HepG2 (cell line): ENCODE results near the gene PCYT2. TPM values are rescaled to one million over a fixed set of nuclear protein-coding genes. Genes with fewer than 3 reads are reported as not detected.

ENCODE experiments used
- FOXK2 ChIP-seq: fragments of 450-650 bp; IDR thresholded peaks from 2 replicates; pipeline ENCODE4 v1.6.1; 2016
- KDM2A ChIP-seq: sonication (generic); formaldehyde crosslinking; IDR thresholded peaks from 2 replicates; pipeline ENCODE4 v1.4.0; 2020; ENCODE audit warnings: low read depth, missing genetic modification reagents, borderline replicate concordance
- MIER2 ChIP-seq: IDR thresholded peaks from 2 replicates; pipeline ENCODE4 v1.6.1; 2016; ENCODE audit warnings: missing biosample characterization, missing genetic modification reagents
- MTF2 ChIP-seq: sonication (generic); formaldehyde crosslinking; IDR thresholded peaks from 2 replicates; pipeline ENCODE4 v1.5.0; 2020; ENCODE audit warnings: missing genetic modification reagents, borderline replicate concordance
- NR2F6 ChIP-seq, 2 experiments: IDR thresholded peaks; 2 replicates each; pipeline ENCODE4 v1.6.1; 2016; ENCODE audit warnings: antibody characterized with exemption in 1 of 2, mild to moderate bottlenecking in 1 of 2
- POLR2AphosphoS2 ChIP-seq: IDR thresholded peaks from 2 replicates; pipeline ENCODE4 v1.6.1; 2011; ENCODE audit warnings: low read depth, low read length, improper control_type of control experiment
- RAD51 ChIP-seq: fragments of 450-650 bp; IDR thresholded peaks from 2 replicates; pipeline ENCODE4 v1.6.1; 2016; ENCODE audit warnings: borderline replicate concordance
- SIX1 ChIP-seq: sonication (generic); formaldehyde crosslinking; IDR thresholded peaks from 2 replicates; pipeline ENCODE4 v1.4.0; 2020; ENCODE audit warnings: missing genetic modification reagents, borderline replicate concordance
- SP1 ChIP-seq, 2 experiments: fragments of 450-650 bp in 1 of 2; sonication (generic) in 1 of 2; formaldehyde crosslinking in 1 of 2; IDR thresholded peaks; 2 replicates each; pipeline versions ENCODE4 v1.4.0 to v1.6.1; 2016 to 2020; ENCODE audit warnings: missing genetic modification reagents in 1 of 2
- ZFP41 ChIP-seq: sonication (generic); formaldehyde crosslinking; IDR thresholded peaks from 2 replicates; pipeline ENCODE4 v1.4.0; 2020; ENCODE audit warnings: mild to moderate bottlenecking, missing genetic modification reagents, borderline replicate concordance
- ZNF230 ChIP-seq: sonication (generic); formaldehyde crosslinking; IDR thresholded peaks from 2 replicates; pipeline ENCODE4 v1.4.0; 2020; ENCODE audit warnings: mild to moderate bottlenecking, missing genetic modification reagents
- ZNF251 ChIP-seq: sonication (generic); formaldehyde crosslinking; IDR thresholded peaks from 2 replicates; pipeline ENCODE4 v1.9.0; 2021; ENCODE audit warnings: mild to moderate bottlenecking, missing genetic modification reagents
- ZNF292 ChIP-seq: sonication (generic); formaldehyde crosslinking; IDR thresholded peaks from 2 replicates; pipeline ENCODE4 v1.8.1; 2022; ENCODE audit warnings: mild to moderate bottlenecking, low read depth, missing genetic modification reagents, borderline replicate concordance
- ZNF556 ChIP-seq: sonication (generic); formaldehyde crosslinking; IDR thresholded peaks from 2 replicates; pipeline ENCODE4 v1.4.0; 2020; ENCODE audit warnings: mild to moderate bottlenecking, missing genetic modification reagents, borderline replicate concordance
- ZNF75D ChIP-seq: sonication (generic); formaldehyde crosslinking; IDR thresholded peaks from 2 replicates; pipeline ENCODE4 v1.8.1; 2023; ENCODE audit warnings: missing genetic modification reagents, mild to moderate bottlenecking, borderline replicate concordance
- ZNF768 ChIP-seq: sonication (generic); formaldehyde crosslinking; IDR thresholded peaks from 2 replicates; pipeline ENCODE4 v1.4.0; 2020; ENCODE audit warnings: missing genetic modification reagents
- ZNF841 ChIP-seq: sonication (generic); formaldehyde crosslinking; IDR thresholded peaks from 2 replicates; pipeline ENCODE4 v1.8.1; 2023; ENCODE audit warnings: missing genetic modification reagents, borderline replicate concordance
- polyA plus RNA-seq, 8 experiments: library from polyadenylated mRNA; depleted of rRNA in 3 of 8; stranded (reverse) in 7 of 8; unstranded in 1 of 8; fragments of >200 nt; fragmentation: Illumina TruSeq in 4 of 8; extraction: Trizol in 4 of 8; gene quantifications; 2 replicates each; pipeline versions ENCODE4 v1.2.1 to v1.2.3, GENCODE V29; 2011 to 2016; ENCODE audit warnings: low read depth in 4 of 8, missing spikeins in 1 of 8, mixed read lengths in 1 of 8; ENCODE audit not compliant: insufficient read depth in 1 of 8
- total RNA-seq, 5 experiments: library from RNA; depleted of rRNA; stranded (reverse); fragments of >200 nt; fragmentation: Illumina TruSeq; extraction: Trizol; gene quantifications; 2 replicates each; pipeline ENCODE4 v1.2.3, GENCODE V29; 2016; ENCODE audit warnings: low read depth in 1 of 5
- TF ChIP-seq, protein P1 (sequence below): sonication (generic); formaldehyde crosslinking; IDR thresholded peaks from 2 replicates; pipeline ENCODE4 v1.4.0; 2020; ENCODE audit warnings: mild to moderate bottlenecking, missing genetic modification reagents
- TF ChIP-seq, protein P2 (sequence below): IDR thresholded peaks from 2 replicates; pipeline ENCODE4 v1.6.1; 2016
- TF ChIP-seq, protein P3 (sequence below): sonication (generic); formaldehyde crosslinking; IDR thresholded peaks from 2 replicates; pipeline ENCODE4 v1.5.0; 2020; ENCODE audit warnings: mild to moderate bottlenecking, missing genetic modification reagents
- TF ChIP-seq, protein P4 (sequence below): IDR thresholded peaks from 2 replicates; pipeline ENCODE4 v1.6.1; 2016; ENCODE audit warnings: missing genetic modification reagents, missing compliant biosample characterization
- TF ChIP-seq, protein P5 (sequence below): sonication (generic); formaldehyde crosslinking; IDR thresholded peaks from 2 replicates; pipeline ENCODE4 v1.8.0; 2023; ENCODE audit warnings: mild to moderate bottlenecking, missing genetic modification reagents
- TF ChIP-seq, protein P6 (sequence below): sonication (generic); formaldehyde crosslinking; IDR thresholded peaks from 2 replicates; pipeline ENCODE4 v1.5.0; 2020; ENCODE audit warnings: mild to moderate bottlenecking, low read depth, missing genetic modification reagents, borderline replicate concordance

PCYT2 gene
- total and polyA plus RNA-seq, 2 of the 13 experiments (the other 11 are each of a cell fraction or from before 2014, with no cell fraction given), result 147 to 297 TPM

DNA sequence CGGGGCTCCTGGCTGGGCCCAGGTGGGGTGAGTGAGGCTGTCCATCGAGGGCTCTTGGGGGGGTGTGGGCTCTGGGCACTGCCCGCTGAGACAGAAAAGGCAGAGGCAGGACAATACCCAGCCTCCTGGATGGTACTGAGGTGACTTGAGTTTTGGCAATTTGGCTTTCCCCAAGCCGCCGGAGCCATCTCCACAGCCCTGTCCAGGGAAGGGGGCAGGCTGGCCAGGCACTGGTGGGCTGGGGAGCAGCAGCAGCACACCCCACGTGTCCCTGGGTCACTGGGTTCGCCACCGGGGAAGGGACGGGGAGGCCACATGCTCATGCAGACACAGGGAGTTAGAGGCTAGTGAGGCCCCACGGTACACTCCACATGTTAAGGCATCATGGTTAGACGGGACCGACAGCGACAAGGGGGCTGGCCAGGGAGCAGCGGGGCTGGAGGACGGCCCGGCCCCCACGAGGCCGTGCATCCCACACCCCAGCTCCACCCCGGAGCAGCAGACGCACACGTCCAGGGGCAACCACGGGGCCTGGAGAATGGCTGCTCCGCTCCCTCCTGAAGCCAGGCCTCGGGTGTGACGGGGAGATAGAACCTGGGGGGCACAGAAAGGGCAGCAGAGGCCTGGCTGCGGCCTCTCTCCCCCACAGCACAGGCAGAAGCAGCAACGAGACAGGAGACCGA, 43.1 kb downstream of the PCYT2 start (continued):
- TF ChIP-seq, protein P1, sequence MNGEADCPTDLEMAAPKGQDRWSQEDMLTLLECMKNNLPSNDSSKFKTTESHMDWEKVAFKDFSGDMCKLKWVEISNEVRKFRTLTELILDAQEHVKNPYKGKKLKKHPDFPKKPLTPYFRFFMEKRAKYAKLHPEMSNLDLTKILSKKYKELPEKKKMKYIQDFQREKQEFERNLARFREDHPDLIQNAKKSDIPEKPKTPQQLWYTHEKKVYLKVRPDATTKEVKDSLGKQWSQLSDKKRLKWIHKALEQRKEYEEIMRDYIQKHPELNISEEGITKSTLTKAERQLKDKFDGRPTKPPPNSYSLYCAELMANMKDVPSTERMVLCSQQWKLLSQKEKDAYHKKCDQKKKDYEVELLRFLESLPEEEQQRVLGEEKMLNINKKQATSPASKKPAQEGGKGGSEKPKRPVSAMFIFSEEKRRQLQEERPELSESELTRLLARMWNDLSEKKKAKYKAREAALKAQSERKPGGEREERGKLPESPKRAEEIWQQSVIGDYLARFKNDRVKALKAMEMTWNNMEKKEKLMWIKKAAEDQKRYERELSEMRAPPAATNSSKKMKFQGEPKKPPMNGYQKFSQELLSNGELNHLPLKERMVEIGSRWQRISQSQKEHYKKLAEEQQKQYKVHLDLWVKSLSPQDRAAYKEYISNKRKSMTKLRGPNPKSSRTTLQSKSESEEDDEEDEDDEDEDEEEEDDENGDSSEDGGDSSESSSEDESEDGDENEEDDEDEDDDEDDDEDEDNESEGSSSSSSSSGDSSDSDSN (CRISPR knock-in tag), result no peak; the same call in 1 of the 2 replicates
- TF ChIP-seq ZNF292 (CRISPR knock-in tag) (no peak), ZNF768 (peak; percentile 70; the same call in 1 of the 2 replicates), FOXK2 (no peak), RAD51 (no peak), SIX1 (CRISPR knock-in tag) (no peak), KDM2A (CRISPR knock-in tag) (peak; percentile 41; the same call in 1 of the 2 replicates), ZNF841 (CRISPR knock-in tag) (no peak), ZFP41 (no peak), POLR2AphosphoS2 (no peak; the same call in 1 of the 2 replicates), SP1 (IDR thresholded peaks at IDR 0.05) (no peak), SP1 (CRISPR knock-in tag; IDR thresholded peaks at IDR 0.05) (0 out of 2 replicates have a peak, but pooled peaks have one; percentile 15), ZNF75D (no peak), MIER2 (CRISPR knock-in tag) (no peak), MTF2 (0 out of 2 replicates have a peak, but pooled peaks have one; percentile 53), ZNF556 (CRISPR knock-in tag) (0 out of 2 replicates have a peak, but pooled peaks have one; percentile 19), ZNF230 (no peak; the same call in 1 of the 2 replicates), ZNF251 (CRISPR knock-in tag) (0 out of 2 replicates have a peak, but pooled peaks have one; percentile 22), NR2F6 (IDR thresholded peaks at IDR 0.05) (no peak), NR2F6 (CRISPR knock-in tag; IDR thresholded peaks at IDR 0.05) (no peak)
- TF ChIP-seq, protein P2, sequence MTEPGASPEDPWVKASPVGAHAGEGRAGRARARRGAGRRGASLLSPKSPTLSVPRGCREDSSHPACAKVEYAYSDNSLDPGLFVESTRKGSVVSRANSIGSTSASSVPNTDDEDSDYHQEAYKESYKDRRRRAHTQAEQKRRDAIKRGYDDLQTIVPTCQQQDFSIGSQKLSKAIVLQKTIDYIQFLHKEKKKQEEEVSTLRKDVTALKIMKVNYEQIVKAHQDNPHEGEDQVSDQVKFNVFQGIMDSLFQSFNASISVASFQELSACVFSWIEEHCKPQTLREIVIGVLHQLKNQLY (CRISPR knock-in tag), result no peak
- TF ChIP-seq, protein P3, sequence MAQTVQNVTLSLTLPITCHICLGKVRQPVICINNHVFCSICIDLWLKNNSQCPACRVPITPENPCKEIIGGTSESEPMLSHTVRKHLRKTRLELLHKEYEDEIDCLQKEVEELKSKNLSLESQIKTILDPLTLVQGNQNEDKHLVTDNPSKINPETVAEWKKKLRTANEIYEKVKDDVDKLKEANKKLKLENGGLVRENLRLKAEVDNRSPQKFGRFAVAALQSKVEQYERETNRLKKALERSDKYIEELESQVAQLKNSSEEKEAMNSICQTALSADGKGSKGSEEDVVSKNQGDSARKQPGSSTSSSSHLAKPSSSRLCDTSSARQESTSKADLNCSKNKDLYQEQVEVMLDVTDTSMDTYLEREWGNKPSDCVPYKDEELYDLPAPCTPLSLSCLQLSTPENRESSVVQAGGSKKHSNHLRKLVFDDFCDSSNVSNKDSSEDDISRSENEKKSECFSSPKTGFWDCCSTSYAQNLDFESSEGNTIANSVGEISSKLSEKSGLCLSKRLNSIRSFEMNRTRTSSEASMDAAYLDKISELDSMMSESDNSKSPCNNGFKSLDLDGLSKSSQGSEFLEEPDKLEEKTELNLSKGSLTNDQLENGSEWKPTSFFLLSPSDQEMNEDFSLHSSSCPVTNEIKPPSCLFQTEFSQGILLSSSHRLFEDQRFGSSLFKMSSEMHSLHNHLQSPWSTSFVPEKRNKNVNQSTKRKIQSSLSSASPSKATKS (CRISPR knock-in tag), result no peak
- TF ChIP-seq, protein P4, sequence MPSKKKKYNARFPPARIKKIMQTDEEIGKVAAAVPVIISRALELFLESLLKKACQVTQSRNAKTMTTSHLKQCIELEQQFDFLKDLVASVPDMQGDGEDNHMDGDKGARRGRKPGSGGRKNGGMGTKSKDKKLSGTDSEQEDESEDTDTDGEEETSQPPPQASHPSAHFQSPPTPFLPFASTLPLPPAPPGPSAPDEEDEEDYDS, result no peak
- TF ChIP-seq, protein P5, sequence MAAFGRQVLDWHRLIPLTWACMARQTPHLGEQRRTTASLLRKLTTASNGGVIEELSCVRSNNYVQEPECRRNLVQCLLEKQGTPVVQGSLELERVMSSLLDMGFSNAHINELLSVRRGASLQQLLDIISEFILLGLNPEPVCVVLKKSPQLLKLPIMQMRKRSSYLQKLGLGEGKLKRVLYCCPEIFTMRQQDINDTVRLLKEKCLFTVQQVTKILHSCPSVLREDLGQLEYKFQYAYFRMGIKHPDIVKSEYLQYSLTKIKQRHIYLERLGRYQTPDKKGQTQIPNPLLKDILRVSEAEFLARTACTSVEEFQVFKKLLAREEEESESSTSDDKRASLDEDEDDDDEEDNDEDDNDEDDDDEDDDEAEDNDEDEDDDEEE (CRISPR knock-in tag), result no peak
- TF ChIP-seq, protein P6, sequence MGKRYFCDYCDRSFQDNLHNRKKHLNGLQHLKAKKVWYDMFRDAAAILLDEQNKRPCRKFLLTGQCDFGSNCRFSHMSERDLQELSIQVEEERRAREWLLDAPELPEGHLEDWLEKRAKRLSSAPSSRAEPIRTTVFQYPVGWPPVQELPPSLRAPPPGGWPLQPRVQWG (CRISPR knock-in tag), result no peak
